ENCODE data around the gene ATP7A. TPM values are rescaled to one million over a fixed set of nuclear protein-coding genes. Genes with fewer than 3 reads are reported as not detected.
"Not testable (repeated sequence)": the region's sequence is repeated elsewhere in the genome, so short reads cannot be mapped to it uniquely, and the experiment has no call there.

ATP7A gene
- total and polyA plus RNA-seq, 12 donors, result 1.3 to 7.6 (median 6.2) TPM

DNA sequence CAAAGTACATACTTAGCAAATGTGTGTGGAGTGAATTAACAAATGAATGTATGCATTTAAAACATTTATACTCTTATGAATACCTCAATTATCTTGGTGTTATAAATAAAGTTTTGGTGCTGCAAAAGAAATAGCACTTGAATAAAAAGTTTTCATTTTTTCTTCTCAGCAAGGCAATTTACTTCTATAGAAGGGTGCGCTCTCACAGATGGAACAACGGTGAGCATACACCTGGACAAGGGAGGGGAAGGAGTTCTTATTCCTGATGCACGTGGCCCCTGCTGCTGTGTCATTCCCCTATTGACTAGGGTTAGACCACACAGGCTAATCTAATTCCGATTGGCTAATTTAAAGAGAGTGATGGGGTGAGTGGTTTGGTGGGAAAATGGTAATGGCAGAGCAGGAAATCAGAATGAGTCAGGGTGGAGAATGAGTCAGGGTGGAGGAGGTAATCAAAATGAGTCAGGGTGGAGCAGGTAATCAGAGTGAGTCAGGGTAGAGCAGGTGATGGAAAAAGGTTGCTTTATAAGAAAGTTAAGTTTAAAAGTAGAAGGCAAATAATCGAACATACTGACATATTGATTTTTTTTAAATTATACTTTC, 165.4 kb downstream of the ATP7A start:
- Histone ChIP-seq H3K36me3 (no peaks in the 10 kb centered on the region), H3K4me1 (no peaks in the 10 kb centered on the region), H3K4me3 (no peak overlapping the region), H3K9me3 (peaks cover 0 to 14% (median 5%) of the 10 kb centered on the region in 11 donors), H3K27me3 (no peaks in the 10 kb centered on the region), H3K27ac (no peak overlapping the region)
- whole genome bisulfite sequencing, 2 donors, result 93 to 94% methylated on average over 5 of the region's 5 CpGs
- intact Hi-C loops (cut with DNase I), result no loop called here
- TF ChIP-seq, protein P1, sequence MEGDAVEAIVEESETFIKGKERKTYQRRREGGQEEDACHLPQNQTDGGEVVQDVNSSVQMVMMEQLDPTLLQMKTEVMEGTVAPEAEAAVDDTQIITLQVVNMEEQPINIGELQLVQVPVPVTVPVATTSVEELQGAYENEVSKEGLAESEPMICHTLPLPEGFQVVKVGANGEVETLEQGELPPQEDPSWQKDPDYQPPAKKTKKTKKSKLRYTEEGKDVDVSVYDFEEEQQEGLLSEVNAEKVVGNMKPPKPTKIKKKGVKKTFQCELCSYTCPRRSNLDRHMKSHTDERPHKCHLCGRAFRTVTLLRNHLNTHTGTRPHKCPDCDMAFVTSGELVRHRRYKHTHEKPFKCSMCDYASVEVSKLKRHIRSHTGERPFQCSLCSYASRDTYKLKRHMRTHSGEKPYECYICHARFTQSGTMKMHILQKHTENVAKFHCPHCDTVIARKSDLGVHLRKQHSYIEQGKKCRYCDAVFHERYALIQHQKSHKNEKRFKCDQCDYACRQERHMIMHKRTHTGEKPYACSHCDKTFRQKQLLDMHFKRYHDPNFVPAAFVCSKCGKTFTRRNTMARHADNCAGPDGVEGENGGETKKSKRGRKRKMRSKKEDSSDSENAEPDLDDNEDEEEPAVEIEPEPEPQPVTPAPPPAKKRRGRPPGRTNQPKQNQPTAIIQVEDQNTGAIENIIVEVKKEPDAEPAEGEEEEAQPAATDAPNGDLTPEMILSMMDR (IDR thresholded peaks at IDR 0.05), result no peak
- DNase-seq, result no peak
- ATAC-seq, result no peak

DNA sequence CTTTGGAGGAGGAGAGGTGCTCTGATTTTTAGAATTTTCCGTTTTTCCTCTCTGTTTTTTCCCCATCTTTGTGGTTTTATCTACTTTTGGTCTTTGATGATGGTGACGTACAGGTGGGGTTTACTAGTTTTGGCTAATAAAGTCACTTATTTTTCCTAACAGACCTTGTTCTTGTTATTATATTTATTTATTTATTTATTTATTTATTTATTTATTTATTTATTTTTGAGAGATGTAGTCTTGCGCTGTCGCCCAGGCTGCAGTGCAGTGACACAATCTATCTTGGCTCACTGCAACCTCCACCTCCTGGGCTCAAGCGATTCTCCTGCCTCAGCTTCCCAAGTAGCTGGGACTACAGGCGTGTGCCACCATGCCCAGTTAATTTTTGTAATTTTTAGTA, 170.9 kb downstream of the ATP7A start:
- WGBS, 2 donors, result 93 to 97% methylated on average over 6 of the region's 6 CpGs
- H3K4me1 ChIP-seq; intact Hi-C loops (cut with DNase I): not testable (repeated sequence)

DNA sequence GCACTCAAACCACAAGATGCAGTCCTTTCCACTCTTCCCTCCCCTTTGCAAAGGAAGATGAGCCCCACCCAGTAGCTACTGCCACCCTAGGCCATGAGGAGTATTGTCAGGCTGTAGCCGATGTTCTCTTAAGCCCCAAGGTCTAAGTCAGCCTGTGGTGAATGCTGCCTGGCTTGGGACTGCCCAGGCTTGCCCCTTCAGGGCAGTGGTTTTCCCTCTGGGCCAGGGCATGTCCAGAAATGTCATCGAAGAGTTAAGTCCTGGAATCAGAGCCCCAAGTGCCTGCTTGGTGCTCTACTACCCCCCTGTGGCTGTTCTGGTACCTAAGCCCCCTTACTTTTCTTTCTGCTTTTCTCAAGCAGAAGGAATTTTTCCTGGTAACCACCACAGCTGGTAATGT, 181.8 kb downstream of the ATP7A start:
- WGBS, 2 donors, result 17 to 28% methylated on average over 2 of the region's 2 CpGs
- Histone ChIP-seq H3K27me3 (peaks cover 0 to 9% (median 0%) of the 10 kb centered on the region in 7 donors), H3K4me3 (no peak overlapping the region), H3K9me3 (peaks cover 0 to 5% (median 0%) of the 10 kb centered on the region in 11 donors), H3K27ac (no peak overlapping the region), H3K4me1 (no peaks in the 10 kb centered on the region), H3K36me3 (no peaks in the 10 kb centered on the region)
- TF ChIP-seq, protein P1 (IDR thresholded peaks at IDR 0.05), result peak in 5 of 9 donors; percentile 11 to 35 (median 25)
- intact Hi-C loops (cut with DNase I), result no loop called here
- DNase-seq (no peak), ATAC-seq (peak in 1 of 8 donors; percentile 10)

More for the DNA sequence above, 170.9 kb downstream of the ATP7A start:
- not testable (repeated sequence) for H3K27me3 ChIP-seq, ATAC-seq, DNase-seq, H3K27ac ChIP-seq, H3K9me3 ChIP-seq, H3K36me3 ChIP-seq, H3K4me3 ChIP-seq

DNA sequence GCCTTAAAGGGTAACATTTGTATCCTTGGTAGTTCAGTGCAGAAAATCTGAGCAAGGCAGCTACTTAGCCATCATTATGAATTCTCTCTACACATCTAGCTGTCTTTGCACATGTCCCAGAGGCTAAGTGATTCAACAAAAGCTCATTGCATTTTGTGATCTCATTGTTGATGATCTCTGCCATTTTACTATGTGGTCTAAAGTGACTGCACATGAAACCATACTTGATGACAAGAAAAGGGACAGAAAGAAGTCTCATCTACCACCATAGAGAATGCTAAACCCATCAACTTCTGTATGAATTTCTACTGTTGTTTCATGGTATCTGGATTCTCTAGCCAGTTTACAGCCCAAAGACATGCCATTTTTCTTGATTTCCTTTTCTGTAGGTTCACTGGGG, 187.6 kb downstream of the ATP7A start:
- Histone ChIP-seq H3K27ac (no peak overlapping the region), H3K4me1 (peaks cover 0 to under 1% (median 0%) of the 10 kb centered on the region in 9 donors), H3K9me3 (no peaks in the 10 kb centered on the region), H3K27me3 (peaks cover 0 to 18% (median 0%) of the 10 kb centered on the region in 7 donors), H3K4me3 (no peak overlapping the region), H3K36me3 (no peaks in the 10 kb centered on the region)
- intact Hi-C loops (cut with DNase I), result no loop called here
- ATAC-seq (no peak), DNase-seq (no peak)
- TF ChIP-seq, protein P1 (IDR thresholded peaks at IDR 0.05), result no peak

Other genes with a start within 250 kb of the ATP7A start
- 100 to 1,000 TPM in 2 of 10 donors, 10 to 100 TPM in 8; 71.2 to 107 (median 92.4) TPM for gene ATRX, start 124.5 kb upstream of the ATP7A start, total RNA-seq
- 10 to 100 TPM in 1 of 2 donors, 1 to 10 TPM in 1; 8.1 to 32.6 TPM for gene ATRX, start 124.5 kb upstream of the ATP7A start, polyA plus RNA-seq
- 10 to 100 TPM; 45.1 to 72.7 (median 52.8) TPM for gene MAGT1, start 15.3 kb upstream of the ATP7A start, total RNA-seq
- gene MAGT1, start 15.3 kb upstream of the ATP7A start, polyA plus RNA-seq, result 10 to 100 TPM; 15.7 to 45.4 TPM
- 1,000 to 10,000 TPM in 9 of 10 donors, 100 to 1,000 TPM in 1; 915 to 1,917 (median 1,407) TPM for gene COX7B, start 11.2 kb upstream of the ATP7A start, total RNA-seq
- gene COX7B, start 11.2 kb upstream of the ATP7A start, polyA plus RNA-seq, result 1,000 to 10,000 TPM; 3,138 to 7,586 TPM
- gene PGAM4, start 58.9 kb downstream of the ATP7A start, total RNA-seq, result not detected
- not detected for gene PGAM4, start 58.9 kb downstream of the ATP7A start, polyA plus RNA-seq
- gene PGK1, start 193.6 kb downstream of the ATP7A start, total RNA-seq, result 100 to 1,000 TPM; 414 to 824 (median 460) TPM
- gene PGK1, start 193.6 kb downstream of the ATP7A start, polyA plus RNA-seq, result 100 to 1,000 TPM in 1 of 2 donors, 10 to 100 TPM in 1; 46.6 to 253 TPM
- gene TAF9B, start 229.0 kb downstream of the ATP7A start, total RNA-seq, result 10 to 100 TPM; 16.4 to 27.8 (median 22.5) TPM
- gene TAF9B, start 229.0 kb downstream of the ATP7A start, polyA plus RNA-seq, result 10 to 100 TPM in 1 of 2 donors, 1 to 10 TPM in 1; 9.8 to 11.5 TPM